GM21367 (cell line): ENCODE data around the gene NUDT22.

Experiments used
- ATAC-seq: cut with Tn5 transposase; IDR thresholded peaks from one replicate; pipeline ENCODE4 v1.9.1; 2021; ENCODE audit not compliant: unreplicated experiment

NUDT22 gene

GRCh38 chr11:64206457-64207255, 19.4 kb upstream of the NUDT22 start, which contains the start of gene FERMT3:
TSS of gene FERMT3 (plus strand) at chr11:64206721. CDS start at chr11:64207365, 644 bp downstream.
- peak; percentile 11 for ATAC-seq

- peak; percentile 41 for ATAC-seq
Observed at GRCh38 chr11:64207256-64208085, 18.6 kb upstream of the NUDT22 start.

DNA sequence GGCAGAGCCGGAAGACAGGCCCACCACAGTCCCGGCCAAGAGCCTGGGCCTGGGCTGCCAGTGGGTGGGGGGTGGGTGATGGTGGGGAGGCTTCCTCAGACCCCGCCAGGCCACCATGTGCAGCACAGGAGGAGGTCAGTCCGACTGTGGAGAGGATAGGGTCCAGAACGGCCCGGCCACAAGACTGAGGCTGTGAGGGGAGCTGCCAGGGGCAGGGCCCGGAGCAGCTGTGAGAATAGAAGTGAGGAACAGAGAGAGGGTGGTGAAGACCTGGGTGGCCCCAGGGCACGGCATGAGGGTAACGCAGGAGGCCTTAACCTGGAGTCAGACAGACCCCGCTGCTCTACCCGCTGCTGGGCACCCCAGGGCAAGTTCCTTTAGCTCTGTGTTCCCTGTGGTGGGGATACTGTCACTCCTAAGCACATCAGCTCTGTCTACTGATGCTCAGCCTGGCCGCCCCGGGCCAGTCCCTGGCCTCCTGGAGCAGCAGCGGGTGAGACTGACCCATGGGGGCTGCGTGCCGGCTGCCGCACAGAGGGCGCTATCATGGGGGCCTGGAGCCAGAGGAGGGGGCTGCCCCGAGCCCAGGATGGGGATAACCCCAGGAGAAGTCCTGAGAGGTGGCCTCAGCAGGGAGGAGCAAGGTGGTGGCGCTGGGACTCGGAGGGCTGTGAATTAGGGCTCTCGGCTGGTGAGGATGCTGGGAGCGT, 17.8 kb upstream of the NUDT22 start:
- ATAC-seq, result no peak

GRCh38 chr11:64208796-64209562, 17.1 kb upstream of the NUDT22 start:
- no peak for ATAC-seq

GRCh38 chr11:64209563-64209843, 16.6 kb upstream of the NUDT22 start:
- ATAC-seq, result no peak

GRCh38 chr11:64210301-64211020, 15.6 kb upstream of the NUDT22 start:
- no peak for ATAC-seq

GRCh38 chr11:64211181-64211872, 14.7 kb upstream of the NUDT22 start:
- no peak for ATAC-seq

GRCh38 chr11:64216879-64217278, 9.2 kb upstream of the NUDT22 start:
- ATAC-seq, result no peak

GRCh38 chr11:64218628-64219353, 7.3 kb upstream of the NUDT22 start:
- no peak for ATAC-seq

- no peak for ATAC-seq
Observed at GRCh38 chr11:64219354-64219684, 6.8 kb upstream of the NUDT22 start.

DNA sequence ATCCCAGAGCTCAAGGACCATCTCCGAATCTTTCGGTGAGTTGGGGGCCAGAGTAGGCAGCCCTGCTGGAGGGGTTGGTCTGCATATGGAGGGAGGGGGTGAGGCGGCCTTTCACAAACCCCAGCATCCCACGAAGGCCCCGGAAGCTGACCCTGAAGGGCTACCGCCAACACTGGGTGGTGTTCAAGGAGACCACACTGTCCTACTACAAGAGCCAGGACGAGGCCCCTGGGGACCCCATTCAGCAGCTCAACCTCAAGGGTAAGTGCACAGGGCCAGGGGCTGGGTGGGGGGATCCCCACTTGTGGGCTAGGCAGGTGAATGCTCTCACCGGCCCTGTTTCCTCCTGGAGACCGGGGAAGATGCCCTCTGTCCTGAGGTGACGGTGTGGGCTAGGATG, 6.3 kb upstream of the NUDT22 start:
- no peak for ATAC-seq

DNA sequence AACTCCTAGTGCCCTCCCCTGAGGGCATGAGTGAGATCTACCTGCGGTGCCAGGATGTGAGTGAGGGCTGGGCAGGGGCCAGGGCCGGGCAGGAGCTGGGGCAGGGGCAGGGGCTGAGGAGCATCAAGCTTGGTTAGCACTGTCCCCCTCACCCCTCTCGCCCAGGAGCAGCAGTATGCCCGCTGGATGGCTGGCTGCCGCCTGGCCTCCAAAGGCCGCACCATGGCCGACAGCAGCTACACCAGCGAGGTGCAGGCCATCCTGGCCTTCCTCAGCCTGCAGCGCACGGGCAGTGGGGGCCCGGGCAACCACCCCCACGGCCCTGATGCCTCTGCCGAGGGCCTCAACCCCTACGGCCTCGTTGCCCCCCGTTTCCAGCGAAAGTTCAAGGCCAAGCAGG, 5.8 kb upstream of the NUDT22 start:
- ATAC-seq, result no peak

GRCh38 chr11:64220798-64221197, 5.3 kb upstream of the NUDT22 start:
- ATAC-seq, result no peak

- ATAC-seq, result no peak
Observed at GRCh38 chr11:64222651-64223000, 3.4 kb upstream of the NUDT22 start.

DNA sequence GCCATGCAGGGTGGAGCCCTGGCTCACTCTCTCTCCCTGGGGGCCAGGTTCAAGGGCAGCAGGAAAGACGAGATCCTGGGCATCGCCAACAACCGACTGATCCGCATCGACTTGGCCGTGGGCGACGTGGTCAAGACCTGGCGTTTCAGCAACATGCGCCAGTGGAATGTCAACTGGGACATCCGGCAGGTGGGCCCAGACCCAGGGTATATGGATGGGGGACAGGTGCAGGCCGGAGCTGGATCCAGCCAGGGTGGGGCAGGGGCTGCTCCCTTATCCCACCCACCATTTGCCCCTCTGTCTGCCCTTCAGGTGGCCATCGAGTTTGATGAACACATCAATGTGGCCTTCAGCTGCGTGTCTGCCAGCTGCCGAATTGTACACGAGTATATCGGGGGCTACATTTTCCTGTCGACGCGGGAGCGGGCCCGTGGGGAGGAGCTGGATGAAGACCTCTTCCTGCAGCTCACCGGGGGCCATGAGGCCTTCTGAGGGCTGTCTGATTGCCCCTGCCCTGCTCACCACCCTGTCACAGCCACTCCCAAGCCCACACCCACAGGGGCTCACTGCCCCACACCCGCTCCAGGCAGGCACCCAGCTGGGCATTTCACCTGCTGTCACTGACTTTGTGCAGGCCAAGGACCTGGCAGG, 2.9 kb upstream of the NUDT22 start:
- no peak for ATAC-seq

- ATAC-seq, result no peak
Observed at GRCh38 chr11:64224151-64224890, 1.8 kb upstream of the NUDT22 start.

GRCh38 chr11:64224891-64225607, 1.0 kb upstream of the NUDT22 start:
- no peak for ATAC-seq
